OCI-LY3 (cell line): Measurements from ENCODE around the gene EP300.

ENCODE experiments used
- H2AFZ ChIP-seq: fragments of 200-600, 300-600 bp; shearing (Covaris generic); 2 replicates; pipeline ENCODE4 v1.6.0; 2014; ENCODE audit warnings: antibody characterized with exemption, low read depth, low read length
- H3K27ac ChIP-seq: fragments of 200-600, 300-600 bp; sonication (generic); 2 replicates; pipeline ENCODE4 v1.5.1; 2014; ENCODE audit warnings: mild to moderate bottlenecking, low read length, moderate library complexity, mixed read lengths
- H3K27me3 ChIP-seq: fragments of 200-600, 300-600 bp; sonication (generic); 2 replicates; pipeline ENCODE4 v1.6.1; 2014; ENCODE audit warnings: low read depth, low read length, mixed read lengths
- H3K36me3 ChIP-seq: fragments of 200-600, 300-600 bp; sonication (generic); replicated peaks from 2 replicates; pipeline ENCODE3; 2014; ENCODE audit warnings: low read depth, low read length, mixed read lengths
- H3K4me1 ChIP-seq: fragments of 300-600, 200-600 bp; sonication (generic); 2 replicates; pipeline ENCODE4 v1.6.1; 2014; ENCODE audit warnings: low read length, mixed read lengths
- H3K4me2 ChIP-seq: fragments of 200-600, 300-600 bp; sonication (generic); 2 replicates; pipeline ENCODE4 v1.6.1; 2014; ENCODE audit warnings: low read length, mixed read lengths
- H3K4me3 ChIP-seq: fragments of 300-600, 200-600 bp; sonication (generic); 2 replicates; pipeline ENCODE4 v1.5.1; 2014; ENCODE audit warnings: antibody characterized with exemption, mild to moderate bottlenecking, low read length, moderate library complexity
- H3K79me2 ChIP-seq: fragments of 300-600, 200-600 bp; shearing (Covaris generic); 2 replicates; pipeline ENCODE4 v1.6.1; 2014; ENCODE audit warnings: mild to moderate bottlenecking, low read length, mixed read lengths
- H3K9ac ChIP-seq: fragments of 300-600, 200-600 bp; shearing (Covaris generic); 2 replicates; pipeline ENCODE4 v1.6.0; 2014; ENCODE audit warnings: mild to moderate bottlenecking, low read length, moderate library complexity
- H3K9me3 ChIP-seq: fragments of 200-600, 300-600 bp; shearing (Covaris generic); 2 replicates; pipeline ENCODE4 v1.6.1; 2014; ENCODE audit warnings: low read length, mixed read lengths; ENCODE audit not compliant: insufficient read depth
- H4K20me1 ChIP-seq: fragments of 200-600, 300-600 bp; sonication (generic); 2 replicates; pipeline ENCODE4 v1.6.1; 2016; ENCODE audit warnings: low read length, mixed read lengths; ENCODE audit not compliant: insufficient read depth
- CTCF ChIP-seq: fragments of 200-600, 300-600 bp; sonication (generic); IDR thresholded peaks from 2 replicates; pipeline ENCODE4 v1.5.1; 2014; ENCODE audit warnings: antibody characterized with exemption, low read length, low read depth
- EZH2phosphoT487 ChIP-seq: fragments of 200-600 bp; shearing (Covaris generic); IDR thresholded peaks from 2 replicates; pipeline ENCODE4 v1.6.1; 2018; ENCODE audit warnings: antibody characterized with exemption, mixed run types, low read depth

Gene EP300

GRCh38 chr22:41152902-41153301, 60.5 kb downstream of the EP300 start:
- H3K36me3 ChIP-seq = peaks cover 83% of the 10 kb centered on the region
- peaks cover 9% of the 10 kb centered on the region for H3K4me1 ChIP-seq
- H3K9ac ChIP-seq = no peak overlapping the region
- TF ChIP-seq EZH2phosphoT487 = no peak
- TF ChIP-seq CTCF = no peak
- H3K4me2 ChIP-seq = no peak overlapping the region
- H4K20me1 ChIP-seq = peaks cover 3% of the 10 kb centered on the region
- no peak overlapping the region for H3K27ac ChIP-seq
- no peaks in the 10 kb centered on the region for H3K9me3 ChIP-seq
- no peaks in the 10 kb centered on the region for H3K27me3 ChIP-seq
- H3K79me2 ChIP-seq = no peaks in the 10 kb centered on the region
- H2AFZ ChIP-seq = no peak overlapping the region
- H3K4me3 ChIP-seq = no peak overlapping the region

DNA sequence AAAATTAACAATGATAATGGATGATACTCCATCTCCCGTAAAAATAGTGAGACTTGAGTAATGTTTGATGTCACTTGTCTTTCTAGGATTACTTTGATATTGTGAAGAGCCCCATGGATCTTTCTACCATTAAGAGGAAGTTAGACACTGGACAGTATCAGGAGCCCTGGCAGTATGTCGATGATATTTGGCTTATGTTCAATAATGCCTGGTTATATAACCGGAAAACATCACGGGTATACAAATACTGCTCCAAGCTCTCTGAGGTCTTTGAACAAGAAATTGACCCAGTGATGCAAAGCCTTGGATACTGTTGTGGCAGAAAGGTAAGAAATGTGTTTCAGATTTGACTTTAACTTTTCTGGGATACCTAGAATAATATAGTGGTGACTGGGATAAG, 64.7 kb downstream of the EP300 start:
- H3K79me2 ChIP-seq = peaks cover 5% of the 10 kb centered on the region; the same call in 1 of the 2 replicates
- H3K4me1 ChIP-seq = peaks cover 16% of the 10 kb centered on the region
- H3K4me3 ChIP-seq = no peak overlapping the region
- H3K27me3 ChIP-seq = no peaks in the 10 kb centered on the region
- H4K20me1 ChIP-seq = peaks cover 14% of the 10 kb centered on the region
- peaks cover 81% of the 10 kb centered on the region for H3K36me3 ChIP-seq
- no peak overlapping the region for H3K9ac ChIP-seq
- no peak for TF ChIP-seq EZH2phosphoT487
- TF ChIP-seq CTCF = no peak
- no peak overlapping the region for H2AFZ ChIP-seq
- no peaks in the 10 kb centered on the region for H3K9me3 ChIP-seq
- H3K4me2 ChIP-seq = no peak overlapping the region
- H3K27ac ChIP-seq = no peak overlapping the region

- TF ChIP-seq CTCF = no peak
- no peak for TF ChIP-seq EZH2phosphoT487
- Histone ChIP-seq H3K9me3 (no peaks in the 10 kb centered on the region), H4K20me1 (0 out of 2 replicates have a peak, but pooled peaks cover 5% of the 10 kb centered on the region), H3K27me3 (no peaks in the 10 kb centered on the region), H3K4me1 (no peaks in the 10 kb centered on the region), H3K4me2 (no peak overlapping the region), H3K27ac (no peak overlapping the region), H3K36me3 (peaks cover 70% of the 10 kb centered on the region), H3K79me2 (0 out of 2 replicates have a peak, but pooled peaks cover 2% of the 10 kb centered on the region), H3K9ac (no peak overlapping the region), H3K4me3 (no peak overlapping the region), H2AFZ (no peak overlapping the region)
These were observed 76.8 kb downstream of the EP300 start for GRCh38 chr22:41169157-41169556.

DNA sequence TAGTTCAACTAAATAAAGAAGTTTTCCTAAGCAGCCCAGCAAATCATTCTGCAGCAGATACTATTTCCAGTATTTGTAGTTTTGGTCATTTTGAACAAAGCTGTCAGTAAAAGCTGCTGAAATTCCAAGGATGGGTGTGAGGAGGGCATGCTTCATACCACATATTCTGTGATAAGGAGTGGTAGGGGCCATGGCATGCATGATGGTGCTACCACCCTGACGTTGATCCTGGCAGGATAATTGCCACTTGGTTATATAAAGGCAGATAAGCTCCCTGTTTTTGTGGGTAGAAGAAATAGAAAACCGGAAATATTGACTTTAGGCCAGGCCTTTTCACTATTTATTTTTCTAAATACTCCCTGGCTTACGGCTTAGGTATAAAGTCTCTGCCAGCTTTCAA, 79.6 kb downstream of the EP300 start:
- H3K9ac ChIP-seq = no peak overlapping the region
- H3K27me3 ChIP-seq = no peaks in the 10 kb centered on the region
- H3K9me3 ChIP-seq = no peaks in the 10 kb centered on the region
- H3K27ac ChIP-seq = no peak overlapping the region
- no peak overlapping the region for H3K4me3 ChIP-seq
- no peaks in the 10 kb centered on the region for H3K4me1 ChIP-seq
- TF ChIP-seq EZH2phosphoT487 (no peak), CTCF (no peak)
- peaks cover 80% of the 10 kb centered on the region for H3K36me3 ChIP-seq
- H3K79me2 ChIP-seq = 0 out of 2 replicates have a peak, but pooled peaks cover 2% of the 10 kb centered on the region
- no peak overlapping the region for H3K4me2 ChIP-seq
- 0 out of 2 replicates have a peak, but pooled peaks cover 5% of the 10 kb centered on the region for H4K20me1 ChIP-seq
- H2AFZ ChIP-seq = no peak overlapping the region
